Body of pancreas (tissue), 4 donors: ENCODE results near the gene INSR.

Source experiments
- CTCF ChIP-seq, 7 experiments: fragments of 450-650 bp in 4 of 7; fragments of 200-600 bp in 3 of 7; sonication (generic) in 3 of 7; IDR thresholded peaks; one replicate each; pipeline ENCODE4 v1.5.1; 2016 to 2019; ENCODE audit warnings: antibody characterized with exemption in 7 of 7
- POLR2A ChIP-seq, 3 donors: fragments of 450-650 bp; IDR thresholded peaks; one replicate each; pipeline ENCODE4 v1.6.1; 2016; ENCODE audit warnings: antibody characterized with exemption in 3 of 3, mild to moderate bottlenecking in 2 of 3

DNA sequence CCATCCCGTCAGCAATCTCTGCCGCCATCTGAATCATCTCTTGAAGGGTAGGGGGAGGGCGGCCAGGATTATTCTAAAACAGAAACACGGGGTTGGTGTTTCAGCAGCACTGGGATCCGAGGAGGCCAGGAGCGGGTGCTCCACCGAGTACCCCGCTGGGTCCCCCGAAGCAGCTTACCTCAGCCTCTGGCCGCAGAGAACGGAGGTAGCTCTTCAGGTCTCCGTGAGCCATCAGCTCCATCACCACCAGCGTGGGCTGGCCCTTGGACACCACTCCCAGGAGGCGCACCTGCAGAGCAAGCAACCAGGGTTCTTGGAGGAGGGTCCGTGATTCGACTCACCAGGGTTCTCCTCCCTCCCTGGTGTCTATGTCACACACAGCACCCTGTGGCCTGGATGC is 171.5 kb downstream of the INSR start:
- TF ChIP-seq CTCF (IDR thresholded peaks at IDR 0.05) (no peak), POLR2A (IDR thresholded peaks at IDR 0.05) (no peak)
